Fibroblast of lung (primary cell): ENCODE data around the gene PRKCH.

Experiments used
- EZH2 ChIP-seq: IDR thresholded peaks from 2 replicates; pipeline ENCODE4 v1.5.1; 2012; ENCODE audit warnings: low read length, control low read depth, mild to moderate bottlenecking; ENCODE audit errors: missing control alignments
- TF ChIP-seq, protein P1 (sequence below), 2 donors: IDR thresholded peaks in 1 of 2; conservative IDR thresholded peaks in 1 of 2; 1 replicate in 1 of 2; 2 replicates in 1 of 2; pipeline ENCODE4 v1.5.1; 2011 to 2012; ENCODE audit warnings: low read length in 2 of 2, control low read depth in 1 of 2, inconsistent platforms in 1 of 2, low read depth in 1 of 2, mild to moderate bottlenecking in 1 of 2

DNA sequence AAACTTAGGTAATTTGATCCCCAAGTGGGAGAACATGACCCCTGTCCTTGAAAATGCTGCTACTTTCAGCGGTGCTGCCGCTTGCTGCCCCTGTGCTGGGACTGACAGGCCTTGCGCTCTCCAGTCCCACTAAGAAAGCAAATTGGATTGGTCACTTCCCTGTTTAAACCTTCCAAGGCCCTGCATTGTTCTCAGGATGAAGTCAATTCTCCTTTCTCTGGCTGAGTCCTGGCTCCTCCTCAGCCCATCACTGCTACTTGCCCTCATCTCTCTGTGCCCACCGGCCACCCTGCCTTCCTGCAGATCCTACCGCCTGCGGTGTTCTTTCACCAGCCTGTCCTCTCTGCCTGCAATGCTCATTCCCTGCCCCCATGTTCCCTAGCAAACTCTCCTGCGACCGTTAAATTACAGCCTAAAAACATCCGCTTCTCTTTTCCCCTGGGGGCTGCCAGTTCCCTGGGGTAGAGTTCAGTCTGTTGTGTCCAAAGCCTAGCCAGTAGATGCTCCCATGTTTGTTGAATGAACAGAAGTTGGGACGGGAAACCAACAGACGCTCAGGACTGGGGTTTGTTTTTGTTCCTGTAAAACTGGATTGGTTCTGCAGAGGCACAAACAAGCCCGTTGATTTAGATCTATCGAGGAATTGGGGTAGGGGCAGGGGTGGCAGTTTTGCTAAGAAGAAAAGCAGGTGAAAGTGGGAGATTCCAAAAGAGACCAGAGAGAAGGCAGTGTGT is 246.6 kb downstream of the PRKCH start:
- TF ChIP-seq, protein P1, sequence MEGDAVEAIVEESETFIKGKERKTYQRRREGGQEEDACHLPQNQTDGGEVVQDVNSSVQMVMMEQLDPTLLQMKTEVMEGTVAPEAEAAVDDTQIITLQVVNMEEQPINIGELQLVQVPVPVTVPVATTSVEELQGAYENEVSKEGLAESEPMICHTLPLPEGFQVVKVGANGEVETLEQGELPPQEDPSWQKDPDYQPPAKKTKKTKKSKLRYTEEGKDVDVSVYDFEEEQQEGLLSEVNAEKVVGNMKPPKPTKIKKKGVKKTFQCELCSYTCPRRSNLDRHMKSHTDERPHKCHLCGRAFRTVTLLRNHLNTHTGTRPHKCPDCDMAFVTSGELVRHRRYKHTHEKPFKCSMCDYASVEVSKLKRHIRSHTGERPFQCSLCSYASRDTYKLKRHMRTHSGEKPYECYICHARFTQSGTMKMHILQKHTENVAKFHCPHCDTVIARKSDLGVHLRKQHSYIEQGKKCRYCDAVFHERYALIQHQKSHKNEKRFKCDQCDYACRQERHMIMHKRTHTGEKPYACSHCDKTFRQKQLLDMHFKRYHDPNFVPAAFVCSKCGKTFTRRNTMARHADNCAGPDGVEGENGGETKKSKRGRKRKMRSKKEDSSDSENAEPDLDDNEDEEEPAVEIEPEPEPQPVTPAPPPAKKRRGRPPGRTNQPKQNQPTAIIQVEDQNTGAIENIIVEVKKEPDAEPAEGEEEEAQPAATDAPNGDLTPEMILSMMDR (conservative IDR thresholded peaks at IDR 0.05 in 1 of 2, IDR thresholded peaks at IDR 0.05 in 1 of 2; ENCODE audit: low read depth in 1 of 2, low read length in 2 of 2), result no peak
- no peak for TF ChIP-seq EZH2
